Colon (tissue), 2 donors: Measurements from ENCODE around the gene MPP2.
"Not testable (repeated sequence)": the region's sequence is repeated elsewhere in the genome, so short reads cannot be mapped to it uniquely, and the experiment has no call there.

Source experiments
- FAIRE-seq: peaks from 2 replicates; lab custom pipeline; 2012; peaks lifted over from hg19 to GRCh38; lab: Jason Lieb, UNC
- donor health status: control.
- donor health status: control.

MPP2 gene

DNA sequence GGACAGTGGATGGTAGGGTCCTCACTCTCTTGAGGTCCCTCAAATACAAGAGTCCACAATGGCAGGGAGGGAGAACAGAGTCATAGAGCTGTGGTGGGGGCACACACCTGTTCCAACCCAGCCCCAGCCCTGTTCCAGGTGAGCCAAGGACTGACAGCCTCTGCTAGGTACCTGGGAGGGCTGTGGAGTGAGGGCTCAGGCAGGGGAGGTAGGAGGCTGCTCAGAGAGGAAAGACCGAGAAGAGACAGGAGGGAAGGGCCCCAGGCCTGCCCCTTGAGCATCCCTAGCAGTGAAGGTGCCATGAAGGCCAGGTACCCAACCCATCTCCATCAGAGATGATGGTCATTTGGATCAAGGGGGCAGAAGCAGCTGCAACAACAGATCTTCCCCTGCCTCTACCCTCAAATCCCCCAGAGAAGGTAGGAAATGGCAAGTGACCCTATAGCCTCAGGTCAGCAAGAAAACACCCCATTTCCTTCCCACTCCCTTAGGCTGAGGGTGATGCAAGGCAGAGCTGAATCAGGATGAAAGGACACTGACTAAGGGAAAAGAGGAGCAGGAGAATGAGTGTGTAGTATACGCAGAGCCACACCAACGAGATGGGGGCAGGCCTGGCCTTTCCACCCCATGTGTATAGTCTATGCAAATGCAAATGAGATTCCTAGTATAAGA lies 31.7 kb downstream of the MPP2 start:
- FAIRE-seq, result no peak

DNA sequence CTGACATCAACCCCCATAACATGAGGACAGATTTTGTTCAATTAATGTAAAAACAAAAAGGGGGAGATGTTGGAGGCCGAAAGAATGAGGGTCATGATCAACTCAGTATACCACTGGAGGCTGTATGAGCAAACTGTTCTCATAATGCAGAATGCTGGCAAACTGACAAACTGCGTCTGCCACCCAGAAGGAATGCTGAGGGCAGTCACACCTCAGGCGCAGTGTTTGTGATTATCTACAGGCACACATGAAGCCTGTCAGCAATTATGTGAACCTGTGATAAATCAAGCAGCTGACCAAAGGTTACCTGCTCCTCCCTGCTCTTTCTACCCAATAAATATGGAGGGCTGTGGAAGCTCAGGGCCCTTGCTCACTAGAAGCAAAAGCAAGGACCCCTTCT lies 33.0 kb downstream of the MPP2 start:
- no peak for FAIRE-seq

DNA sequence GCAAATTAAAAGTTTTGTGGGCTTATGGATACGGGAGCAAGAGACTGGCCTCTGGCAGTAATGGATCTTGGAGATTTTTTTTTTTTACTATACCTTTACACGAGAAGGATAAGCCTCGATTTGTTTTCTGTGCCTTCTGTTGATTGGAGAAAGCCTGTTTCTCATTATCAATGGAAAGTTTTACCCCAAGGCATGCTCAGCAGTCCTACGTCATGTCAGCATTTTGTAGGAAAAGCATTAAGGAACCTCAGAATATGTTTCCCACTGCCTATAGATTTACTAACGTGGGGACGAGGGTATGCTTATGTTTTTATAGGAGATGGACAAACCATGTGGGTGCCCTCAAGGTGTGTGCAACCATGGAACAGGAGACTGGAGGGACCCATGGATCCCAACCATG lies 33.5 kb downstream of the MPP2 start:
- FAIRE-seq, result no peak

DNA sequence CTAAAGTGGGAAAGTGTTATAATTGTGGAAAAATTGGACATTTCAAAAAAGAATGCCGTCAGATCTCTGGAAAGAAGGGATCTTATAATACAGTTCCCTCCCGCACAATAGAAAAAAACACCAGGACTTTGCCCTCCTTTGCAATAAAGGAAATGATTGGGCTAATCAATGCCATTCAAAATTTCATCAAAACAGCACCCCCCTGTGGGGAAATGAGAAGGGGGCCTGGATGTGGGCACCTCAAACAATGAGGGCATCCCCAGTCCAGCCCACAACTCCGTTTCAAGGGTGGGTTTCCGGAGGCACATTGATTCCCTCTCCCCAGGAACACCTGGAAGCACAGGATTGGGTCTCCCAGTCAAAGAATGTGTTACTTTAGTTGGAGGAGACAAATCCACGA lies 34.2 kb downstream of the MPP2 start:
- no peak for FAIRE-seq

DNA sequence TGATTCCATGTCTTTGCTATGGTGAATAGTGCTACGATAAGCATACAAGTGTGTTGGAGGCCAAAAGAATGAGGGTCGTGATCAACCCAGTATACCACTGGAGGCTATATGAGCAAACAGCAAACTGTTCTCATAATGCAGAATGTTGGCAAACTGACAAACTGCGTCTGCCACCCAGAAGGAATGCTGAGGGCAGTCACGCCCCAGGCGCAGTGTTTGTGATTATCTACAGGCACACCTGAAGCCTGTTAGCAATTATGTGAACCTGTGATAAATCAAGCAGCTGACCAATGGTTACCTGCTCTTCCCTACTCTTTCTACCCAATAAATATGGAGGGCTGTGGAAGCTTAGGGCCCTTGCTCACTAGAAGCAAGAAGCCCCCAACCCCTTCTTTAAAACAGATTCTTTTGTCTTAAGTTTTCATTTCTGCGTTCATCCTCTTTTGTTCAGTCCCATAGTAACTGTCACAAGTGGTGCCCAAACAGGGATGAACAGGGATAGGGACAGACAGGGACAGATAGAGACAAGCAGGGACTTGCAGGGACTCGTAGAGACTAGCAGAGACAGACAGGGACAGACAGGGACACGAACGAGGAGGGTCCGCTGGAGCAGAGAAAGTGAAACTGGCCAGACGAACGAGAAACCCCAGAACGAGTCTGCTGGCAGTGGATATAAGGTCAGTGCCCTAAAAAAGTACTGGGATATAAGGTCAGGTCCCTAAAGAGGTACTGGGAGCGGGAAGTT lies 35.2 kb downstream of the MPP2 start:
- no peak for FAIRE-seq

DNA sequence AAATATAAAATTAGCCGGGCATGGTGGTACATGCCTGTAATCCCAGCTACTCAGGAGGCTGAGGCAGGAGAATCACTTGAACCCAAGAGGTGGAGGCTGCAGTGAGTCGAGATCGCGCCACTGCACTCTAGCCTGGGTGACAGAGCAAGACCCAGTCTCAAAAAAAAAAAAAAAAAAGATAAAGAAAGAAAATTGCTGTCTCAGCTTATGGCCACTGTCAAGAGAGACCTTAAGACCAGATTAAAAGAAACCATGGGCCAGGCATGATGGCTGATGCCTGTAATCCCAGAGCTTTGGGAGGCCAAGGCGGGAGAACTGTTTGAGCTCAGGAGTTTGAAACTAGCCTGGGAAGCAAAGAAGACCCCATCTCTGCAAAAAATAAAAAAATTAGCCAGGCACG lies 38.3 kb downstream of the MPP2 start:
- FAIRE-seq, result not testable (repeated sequence)

DNA sequence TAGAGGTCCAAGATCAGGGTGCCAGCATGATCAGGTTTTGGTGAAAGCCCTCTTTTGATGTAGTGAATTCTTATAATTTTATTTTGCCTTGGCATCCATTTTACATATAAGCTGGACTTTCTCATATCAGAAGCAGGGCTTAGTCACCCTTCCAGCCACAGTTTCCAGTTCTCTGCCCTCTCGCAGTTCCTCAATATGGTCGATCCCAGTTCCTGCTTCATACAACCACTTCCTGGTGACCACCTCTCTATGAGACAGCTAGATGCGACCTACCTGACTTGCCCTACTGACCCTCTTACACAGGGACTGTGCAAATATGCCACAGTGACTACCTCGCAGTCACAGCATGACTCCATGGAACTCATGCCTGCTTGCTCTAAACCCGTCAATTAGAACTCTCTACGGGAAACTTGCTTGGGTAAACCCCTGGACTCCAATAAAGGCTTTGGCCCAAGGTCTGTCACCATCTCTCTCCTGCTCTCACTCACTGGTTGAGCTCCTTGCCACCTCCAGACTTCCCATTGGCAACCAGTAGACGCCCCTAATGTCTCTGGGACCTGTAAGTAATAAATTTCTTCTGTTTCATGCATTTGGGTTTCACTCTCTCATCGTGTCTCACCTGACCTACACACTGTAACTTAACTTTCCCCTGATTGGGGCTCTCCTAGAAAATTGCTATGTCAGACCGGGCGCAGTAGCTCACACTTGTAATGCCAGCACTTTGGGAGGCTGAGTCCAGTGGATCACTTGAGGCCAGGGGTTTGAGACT lies 38.9 kb downstream of the MPP2 start:
- FAIRE-seq, result no peak

DNA sequence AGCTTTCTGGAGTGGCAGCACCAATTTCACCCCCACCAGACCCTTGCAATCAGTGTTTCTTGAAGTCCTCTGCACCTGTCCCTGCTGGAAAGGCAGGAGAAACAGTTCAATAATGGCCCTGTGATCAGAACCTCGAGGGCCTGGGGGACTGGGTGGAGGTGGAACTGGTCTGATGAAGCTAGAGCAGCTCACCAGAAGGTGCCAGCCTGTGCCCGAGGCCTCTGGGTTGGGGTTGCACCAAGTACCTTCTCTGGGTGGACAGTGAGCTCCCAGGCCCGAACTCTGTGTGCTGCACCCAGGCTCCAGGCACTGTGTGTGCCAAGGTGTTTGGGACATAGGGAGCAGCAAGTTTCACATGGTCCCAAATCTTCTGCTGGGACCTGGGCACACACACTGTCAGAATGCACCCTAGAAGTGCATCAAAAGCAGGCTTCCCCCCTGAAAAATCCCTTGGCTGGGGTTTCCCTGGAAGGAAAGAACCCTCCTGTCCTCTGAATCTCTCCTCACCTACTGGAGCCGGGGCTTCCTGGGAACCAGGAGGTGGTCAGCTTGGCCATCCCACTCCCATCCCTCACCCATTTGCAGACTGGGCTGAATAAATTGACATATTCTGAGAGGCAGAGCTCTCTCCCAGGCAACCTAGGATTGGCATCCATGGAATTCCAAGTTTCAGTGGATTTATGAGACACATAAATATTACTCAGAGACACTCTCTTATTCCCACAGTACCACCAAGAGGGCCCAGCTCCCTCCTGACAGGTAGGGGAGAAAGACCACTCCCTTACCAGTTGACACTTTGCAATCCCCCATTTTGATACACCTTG lies 43.0 kb downstream of the MPP2 start:
- FAIRE-seq, result no peak

DNA sequence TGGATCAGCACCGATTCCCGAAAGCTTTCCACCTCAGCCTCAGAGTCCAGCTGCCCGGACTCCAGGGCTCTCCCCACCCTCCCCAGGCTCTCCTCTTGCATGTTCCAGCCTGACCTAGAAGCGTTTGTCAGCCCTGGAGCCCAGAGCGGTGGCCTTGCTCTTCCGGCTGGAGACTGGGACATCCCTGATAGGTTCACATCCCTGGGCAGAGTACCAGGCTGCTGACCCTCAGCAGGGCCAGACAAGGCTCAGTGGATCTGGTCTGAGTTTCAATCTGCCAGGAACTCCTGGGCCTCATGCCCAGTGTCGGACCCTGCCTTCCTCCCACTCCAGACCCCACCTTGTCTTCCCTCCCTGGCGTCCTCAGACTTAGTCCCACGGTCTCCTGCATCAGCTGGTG lies 45.4 kb downstream of the MPP2 start:
- FAIRE-seq, result no peak

DNA sequence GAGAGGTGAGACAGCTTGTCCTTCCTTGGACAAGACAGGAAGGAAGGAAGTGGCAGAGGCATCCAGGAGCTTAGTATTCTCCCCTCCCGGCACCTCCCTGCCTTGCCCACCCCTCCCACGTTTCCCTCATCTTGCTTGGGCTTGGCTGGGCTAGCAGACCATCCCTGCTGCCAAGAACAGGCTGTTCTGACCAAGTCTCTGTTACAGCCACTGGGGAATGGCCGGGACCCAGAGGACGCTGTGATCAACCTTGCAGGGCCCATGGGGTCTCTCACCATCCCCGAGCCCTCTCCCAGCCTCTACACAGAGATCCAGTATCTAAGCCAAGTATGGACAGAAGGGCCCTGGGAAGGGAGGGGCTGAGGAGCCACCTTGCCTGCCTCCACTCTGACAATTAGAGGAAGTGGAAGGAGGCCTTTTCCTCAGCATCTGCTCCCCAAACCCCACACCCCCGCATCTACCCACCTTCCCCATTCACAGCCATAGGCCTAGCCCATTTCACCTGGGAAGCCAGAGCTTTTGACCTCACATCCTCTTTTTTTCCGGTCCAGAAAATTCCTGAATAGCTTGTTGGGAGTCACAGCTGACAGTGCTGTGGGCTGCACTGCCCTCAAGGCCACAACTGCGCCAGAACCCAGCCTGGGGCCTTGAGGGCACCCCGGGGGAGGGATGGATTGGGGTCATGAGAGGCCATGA lies 46.3 kb downstream of the MPP2 start:
- no peak for FAIRE-seq

DNA sequence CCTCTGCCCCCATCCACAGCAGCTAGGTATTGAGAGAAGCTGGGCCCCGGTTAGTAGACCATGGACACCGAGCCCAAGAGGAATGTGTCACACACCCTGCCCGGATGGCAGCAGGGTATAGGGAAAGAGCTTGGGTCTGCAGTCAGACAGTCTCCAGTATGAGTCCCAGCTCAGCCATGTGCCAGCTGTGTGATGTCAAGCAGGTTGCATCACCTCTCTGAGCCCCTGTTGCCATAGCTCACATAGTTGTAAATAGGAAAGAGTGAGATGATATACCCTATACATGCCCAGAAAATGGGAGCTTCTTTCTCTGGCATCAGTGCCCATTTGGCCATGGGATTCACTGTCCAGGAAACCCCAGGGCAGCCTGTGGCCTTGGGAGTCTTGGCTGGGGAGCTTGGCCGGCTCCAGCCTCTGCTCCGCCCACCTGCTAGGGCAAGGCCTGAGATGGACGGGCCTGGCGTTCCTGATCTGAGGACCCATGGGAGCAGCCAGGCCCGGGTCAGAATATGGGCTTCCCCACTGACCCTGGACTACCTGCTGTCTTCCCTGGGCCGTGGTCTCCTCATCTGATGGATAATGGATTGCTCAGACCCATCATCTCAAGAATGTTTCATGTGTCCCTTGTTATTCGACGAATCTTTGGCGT lies 47.1 kb downstream of the MPP2 start:
- FAIRE-seq, result no peak

DNA sequence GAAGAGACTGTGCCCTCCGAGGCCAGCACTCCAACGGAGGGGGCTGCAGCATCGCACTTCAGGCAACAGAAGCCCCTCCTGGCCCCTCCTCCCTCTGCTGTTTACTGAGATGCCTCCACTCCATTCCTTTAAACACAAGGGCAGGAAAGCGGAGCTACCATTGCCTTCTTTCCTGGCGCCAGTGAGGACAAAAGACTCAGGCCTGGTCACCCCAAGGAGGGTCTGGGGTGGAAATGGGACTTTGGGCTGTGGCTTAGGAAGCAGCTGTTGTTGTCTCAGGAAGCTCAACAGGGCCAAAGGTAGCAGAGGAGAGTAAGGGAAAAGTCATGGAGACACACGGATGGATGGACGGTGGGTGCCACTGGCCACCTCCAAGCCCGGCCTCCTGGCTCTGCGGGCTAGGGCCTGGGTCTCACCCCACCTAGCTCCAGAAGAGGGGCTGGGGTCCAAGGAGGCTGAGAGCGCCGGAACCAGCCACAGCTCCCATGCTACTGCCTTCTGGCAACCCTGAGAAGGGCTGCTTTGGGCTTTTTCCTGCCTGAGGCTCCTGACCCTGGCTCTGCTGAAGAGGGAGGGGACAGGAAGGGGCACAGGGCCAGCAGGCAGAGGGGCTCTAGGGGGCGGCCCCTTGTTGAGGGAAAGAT lies 49.3 kb downstream of the MPP2 start:
- no peak for FAIRE-seq

DNA sequence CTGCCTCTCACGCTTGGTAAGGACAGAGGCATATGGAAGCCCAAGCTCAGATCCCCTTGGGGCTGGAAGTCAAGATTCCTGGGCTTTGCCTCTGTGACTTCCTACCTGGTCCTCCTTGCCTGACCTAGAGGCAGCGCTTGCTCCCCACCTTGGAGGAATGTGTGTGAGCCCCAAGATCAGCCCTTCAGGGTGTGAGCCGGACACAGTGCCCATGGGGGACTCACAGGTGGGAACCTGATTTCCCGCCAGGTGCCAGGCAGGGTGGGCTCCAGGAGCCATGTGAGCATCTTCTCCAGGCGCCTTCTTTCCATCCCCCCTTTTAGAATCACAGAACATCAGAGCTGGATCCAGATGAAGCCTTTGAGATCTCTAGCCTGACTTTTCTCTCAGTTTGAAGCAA lies 50.2 kb downstream of the MPP2 start:
- FAIRE-seq, result no peak

DNA sequence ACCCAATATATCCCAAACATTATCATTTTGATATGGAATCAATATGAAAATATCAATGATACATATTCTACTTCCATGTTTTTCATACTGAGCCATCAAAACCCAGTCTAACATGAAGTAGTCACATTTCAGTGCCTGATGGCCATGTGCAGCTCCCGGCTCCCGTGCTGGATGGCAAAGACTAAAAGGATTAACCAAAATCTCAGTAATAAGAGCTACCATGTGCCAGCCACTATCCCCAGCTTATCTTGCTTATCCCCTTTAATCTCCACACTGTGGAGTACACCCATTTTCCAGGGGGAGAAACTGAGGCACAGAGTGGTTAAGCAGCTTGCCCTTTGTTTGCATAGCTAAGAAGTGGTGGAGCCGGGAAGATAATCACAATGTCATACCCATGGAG lies 51.2 kb downstream of the MPP2 start:
- FAIRE-seq, result no peak

DNA sequence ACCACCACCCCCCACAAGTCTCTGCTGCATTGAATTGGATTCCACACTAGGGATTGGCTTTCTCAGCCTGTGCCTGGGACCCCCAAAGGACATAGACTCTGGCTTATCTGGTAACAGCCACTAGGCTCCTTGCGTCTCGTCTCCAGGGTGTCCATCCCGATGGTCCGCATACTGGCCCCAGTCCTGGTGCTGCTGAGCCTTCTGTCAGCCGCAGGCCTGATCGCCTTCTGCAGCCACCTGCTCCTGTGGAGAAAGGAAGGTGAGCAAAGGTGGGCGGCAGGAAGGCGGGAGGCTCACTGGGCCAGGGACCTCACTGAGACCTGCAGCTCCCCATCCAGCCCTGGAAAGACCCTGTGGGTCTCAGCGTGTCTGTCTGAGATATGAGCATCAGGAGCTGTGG lies 52.3 kb downstream of the MPP2 start:
- FAIRE-seq, result no peak

DNA sequence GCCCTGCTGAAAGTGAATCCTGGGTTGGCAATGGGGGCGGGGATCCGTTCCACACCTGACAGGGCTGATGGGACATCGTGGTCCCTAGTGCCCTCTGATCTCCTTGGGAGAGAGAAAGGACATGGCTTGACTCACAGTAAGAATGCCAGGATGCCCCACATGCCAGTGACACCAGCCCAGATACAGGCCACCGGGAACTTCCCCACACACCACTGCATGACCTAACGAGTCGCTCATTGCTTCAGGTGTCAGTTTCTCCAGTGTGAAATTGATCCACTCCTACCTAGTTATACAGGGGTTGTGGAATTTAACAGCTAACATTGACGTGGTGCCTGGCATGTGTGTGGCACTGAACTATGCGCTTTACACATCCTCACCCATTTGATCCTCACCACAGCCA lies 52.8 kb downstream of the MPP2 start:
- FAIRE-seq, result no peak

DNA sequence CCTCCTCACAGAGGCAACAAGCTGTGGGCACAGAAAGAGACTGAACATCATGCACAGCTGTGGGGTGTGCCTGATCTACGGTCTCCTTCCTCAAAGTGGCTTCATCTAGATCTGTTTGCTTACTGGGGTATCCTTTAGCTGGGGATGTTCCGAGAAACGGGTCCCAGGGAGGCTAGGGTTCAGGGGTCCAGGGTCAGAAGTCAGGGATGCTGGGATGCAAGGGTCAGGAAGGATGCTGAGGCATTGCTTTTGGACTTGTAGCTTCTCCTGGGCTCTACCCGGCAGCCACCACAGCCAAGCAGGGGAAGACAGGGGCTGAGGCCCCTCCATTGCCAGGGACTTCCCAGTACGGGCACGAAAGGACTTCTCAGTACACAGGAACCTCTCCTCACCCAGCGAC lies 53.8 kb downstream of the MPP2 start:
- no peak for FAIRE-seq

DNA sequence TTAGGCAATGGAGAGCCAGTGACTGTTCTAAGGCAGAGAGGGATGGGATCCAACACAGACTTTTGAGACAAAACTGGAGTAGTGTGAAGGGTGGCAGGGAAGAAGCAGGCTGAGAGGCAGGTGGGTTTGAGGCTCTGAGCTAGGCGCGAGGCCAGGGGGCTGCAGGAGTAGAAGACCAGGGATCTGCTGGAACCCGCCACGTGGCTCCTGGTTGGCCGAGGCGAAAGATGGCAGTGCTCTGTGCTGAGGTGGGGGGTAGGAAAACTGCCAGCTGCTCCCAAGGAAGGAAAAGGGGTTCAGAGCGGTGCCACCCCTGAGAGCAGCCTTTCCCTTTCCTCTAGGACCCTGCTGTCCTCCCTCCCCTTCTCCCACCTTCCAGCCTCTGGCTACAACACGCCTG lies 54.8 kb downstream of the MPP2 start:
- FAIRE-seq, result no peak

DNA sequence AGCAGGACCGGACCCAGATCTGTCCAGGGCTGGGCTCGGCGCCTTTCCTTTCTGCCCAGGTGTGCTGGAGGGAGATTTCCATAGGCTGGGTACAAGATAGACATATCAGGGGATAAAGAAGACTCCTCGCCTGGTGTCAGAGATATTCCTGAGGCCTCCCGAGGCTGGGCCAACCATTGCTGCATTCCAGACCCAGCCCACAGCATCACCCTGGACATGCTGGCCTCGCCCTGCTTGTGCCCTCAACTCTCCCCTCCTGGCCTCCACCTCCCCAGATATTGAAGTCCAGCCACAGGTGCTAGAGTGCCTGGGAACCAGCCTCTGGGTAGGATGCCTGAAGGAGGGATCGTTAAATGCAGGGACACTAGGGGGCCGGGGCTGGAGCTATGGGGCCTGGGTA lies 58.2 kb downstream of the MPP2 start:
- no peak for FAIRE-seq

DNA sequence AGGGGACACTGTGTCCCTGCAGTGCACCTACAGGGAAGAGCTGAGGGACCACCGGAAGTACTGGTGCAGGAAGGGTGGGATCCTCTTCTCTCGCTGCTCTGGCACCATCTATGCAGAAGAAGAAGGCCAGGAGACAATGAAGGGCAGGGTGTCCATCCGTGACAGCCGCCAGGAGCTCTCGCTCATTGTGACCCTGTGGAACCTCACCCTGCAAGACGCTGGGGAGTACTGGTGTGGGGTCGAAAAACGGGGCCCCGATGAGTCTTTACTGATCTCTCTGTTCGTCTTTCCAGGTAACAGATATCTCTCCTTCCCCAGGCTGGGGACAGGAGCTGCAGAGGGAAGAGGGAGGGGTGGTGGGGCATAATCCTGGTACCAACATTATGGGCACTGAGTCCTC lies 58.7 kb downstream of the MPP2 start:
- no peak for FAIRE-seq

DNA sequence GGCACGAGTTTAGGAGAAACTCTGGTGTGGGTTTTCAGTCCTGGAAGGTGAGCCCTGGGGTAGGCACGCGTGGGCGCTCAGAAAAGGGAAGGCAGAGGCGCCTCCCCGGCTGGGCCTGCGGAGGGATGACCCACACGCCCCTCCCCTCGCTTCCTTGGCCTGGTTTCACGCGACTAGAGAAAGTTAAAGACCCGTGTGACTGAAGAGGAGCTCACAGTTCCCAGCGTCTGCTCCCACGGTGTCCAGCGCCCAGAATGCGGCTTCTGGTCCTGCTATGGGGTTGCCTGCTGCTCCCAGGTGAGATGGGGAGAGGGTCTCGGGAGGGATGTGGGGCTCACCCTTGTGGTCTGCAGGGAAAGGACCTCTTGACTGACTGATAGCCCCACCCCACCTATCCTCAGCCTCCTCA lies 60.4 kb downstream of the MPP2 start, which contains the start of gene CD300LG:
Gene CD300LG, plus strand, starts transcription at position 214 of the 409 bp plus-strand sequence. Its CDS starts 41 bp downstream, at position 255.
- FAIRE-seq, result no peak
